SK-N-SH (cell line): Measurements from ENCODE around the gene CCND2.

ENCODE experiments used
- EP300 ChIP-seq, 2 experiments: IDR thresholded peaks; 2 replicates each; pipeline versions ENCODE4 v1.4.0 to v1.6.1; 2012; ENCODE audit warnings: borderline replicate concordance in 1 of 2, low read depth in 1 of 2, low read length in 1 of 2
- EZH2phosphoT487 ChIP-seq: fragments of 200-600 bp; sonication (generic); IDR thresholded peaks from 2 replicates; pipeline ENCODE4 v1.6.1; 2017; ENCODE audit warnings: low read depth, mixed run types, mild to moderate bottlenecking, antibody characterized with exemption, moderate library complexity, borderline replicate concordance
- FOXJ3 ChIP-seq: sonication (generic); formaldehyde crosslinking; IDR thresholded peaks from 2 replicates; pipeline ENCODE4 v1.5.1; 2020; ENCODE audit warnings: mild to moderate bottlenecking, missing genetic modification reagents
- MXI1 ChIP-seq: IDR thresholded peaks from 2 replicates; pipeline ENCODE4 v1.6.1; 2012; ENCODE audit warnings: mild to moderate bottlenecking, low read depth, low read length, improper control_type of control experiment
- NRF1 ChIP-seq: IDR thresholded peaks from 2 replicates; pipeline ENCODE4 v1.6.1; 2012; ENCODE audit warnings: low read depth, mild to moderate bottlenecking, low read length
- POLR2AphosphoS5 ChIP-seq: IDR thresholded peaks from 2 replicates; pipeline ENCODE4 v1.6.1; 2012; ENCODE audit warnings: low read depth, low read length
- RAD21 ChIP-seq: IDR thresholded peaks from 2 replicates; pipeline ENCODE4 v1.6.1; 2012; ENCODE audit warnings: mild to moderate bottlenecking, low read length
- RFX5 ChIP-seq: IDR thresholded peaks from 2 replicates; pipeline ENCODE4 v1.6.1; 2012; ENCODE audit warnings: mild to moderate bottlenecking, improper control_type of control experiment, low read length
- TAF1 ChIP-seq: IDR thresholded peaks from 2 replicates; pipeline ENCODE4 v1.6.1; 2012; ENCODE audit warnings: low read depth, mild to moderate bottlenecking, low read length, moderate library complexity, borderline replicate concordance
- TCF12 ChIP-seq: IDR thresholded peaks from 2 replicates; pipeline ENCODE4 v1.4.0; 2012
- YY1 ChIP-seq: IDR thresholded peaks from 2 replicates; pipeline ENCODE4 v1.4.0; 2012; ENCODE audit warnings: low read depth, mild to moderate bottlenecking
- TF ChIP-seq, protein P1 (sequence below): fragments of 200-600 bp; sonication (generic); IDR thresholded peaks from 2 replicates; pipeline ENCODE4 v1.6.1; 2017; ENCODE audit warnings: antibody characterized with exemption, mild to moderate bottlenecking, moderate library complexity
- TF ChIP-seq, protein P2 (sequence below): IDR thresholded peaks from 2 replicates; pipeline ENCODE4 v1.6.1; 2012; ENCODE audit warnings: mild to moderate bottlenecking, low read depth, low read length, moderate library complexity
- TF ChIP-seq, protein P3 (sequence below): fragments of 150-350 bp; IDR thresholded peaks from 2 replicates; pipeline ENCODE4 v1.6.1; 2017; ENCODE audit warnings: antibody characterized with exemption, low read length, low read depth, borderline replicate concordance

GRCh38 chr12:4271717-4272423 is 1.7 kb upstream of the CCND2 start:
- TF ChIP-seq, protein P1, sequence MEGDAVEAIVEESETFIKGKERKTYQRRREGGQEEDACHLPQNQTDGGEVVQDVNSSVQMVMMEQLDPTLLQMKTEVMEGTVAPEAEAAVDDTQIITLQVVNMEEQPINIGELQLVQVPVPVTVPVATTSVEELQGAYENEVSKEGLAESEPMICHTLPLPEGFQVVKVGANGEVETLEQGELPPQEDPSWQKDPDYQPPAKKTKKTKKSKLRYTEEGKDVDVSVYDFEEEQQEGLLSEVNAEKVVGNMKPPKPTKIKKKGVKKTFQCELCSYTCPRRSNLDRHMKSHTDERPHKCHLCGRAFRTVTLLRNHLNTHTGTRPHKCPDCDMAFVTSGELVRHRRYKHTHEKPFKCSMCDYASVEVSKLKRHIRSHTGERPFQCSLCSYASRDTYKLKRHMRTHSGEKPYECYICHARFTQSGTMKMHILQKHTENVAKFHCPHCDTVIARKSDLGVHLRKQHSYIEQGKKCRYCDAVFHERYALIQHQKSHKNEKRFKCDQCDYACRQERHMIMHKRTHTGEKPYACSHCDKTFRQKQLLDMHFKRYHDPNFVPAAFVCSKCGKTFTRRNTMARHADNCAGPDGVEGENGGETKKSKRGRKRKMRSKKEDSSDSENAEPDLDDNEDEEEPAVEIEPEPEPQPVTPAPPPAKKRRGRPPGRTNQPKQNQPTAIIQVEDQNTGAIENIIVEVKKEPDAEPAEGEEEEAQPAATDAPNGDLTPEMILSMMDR, result no peak
- TF ChIP-seq, protein P2, sequence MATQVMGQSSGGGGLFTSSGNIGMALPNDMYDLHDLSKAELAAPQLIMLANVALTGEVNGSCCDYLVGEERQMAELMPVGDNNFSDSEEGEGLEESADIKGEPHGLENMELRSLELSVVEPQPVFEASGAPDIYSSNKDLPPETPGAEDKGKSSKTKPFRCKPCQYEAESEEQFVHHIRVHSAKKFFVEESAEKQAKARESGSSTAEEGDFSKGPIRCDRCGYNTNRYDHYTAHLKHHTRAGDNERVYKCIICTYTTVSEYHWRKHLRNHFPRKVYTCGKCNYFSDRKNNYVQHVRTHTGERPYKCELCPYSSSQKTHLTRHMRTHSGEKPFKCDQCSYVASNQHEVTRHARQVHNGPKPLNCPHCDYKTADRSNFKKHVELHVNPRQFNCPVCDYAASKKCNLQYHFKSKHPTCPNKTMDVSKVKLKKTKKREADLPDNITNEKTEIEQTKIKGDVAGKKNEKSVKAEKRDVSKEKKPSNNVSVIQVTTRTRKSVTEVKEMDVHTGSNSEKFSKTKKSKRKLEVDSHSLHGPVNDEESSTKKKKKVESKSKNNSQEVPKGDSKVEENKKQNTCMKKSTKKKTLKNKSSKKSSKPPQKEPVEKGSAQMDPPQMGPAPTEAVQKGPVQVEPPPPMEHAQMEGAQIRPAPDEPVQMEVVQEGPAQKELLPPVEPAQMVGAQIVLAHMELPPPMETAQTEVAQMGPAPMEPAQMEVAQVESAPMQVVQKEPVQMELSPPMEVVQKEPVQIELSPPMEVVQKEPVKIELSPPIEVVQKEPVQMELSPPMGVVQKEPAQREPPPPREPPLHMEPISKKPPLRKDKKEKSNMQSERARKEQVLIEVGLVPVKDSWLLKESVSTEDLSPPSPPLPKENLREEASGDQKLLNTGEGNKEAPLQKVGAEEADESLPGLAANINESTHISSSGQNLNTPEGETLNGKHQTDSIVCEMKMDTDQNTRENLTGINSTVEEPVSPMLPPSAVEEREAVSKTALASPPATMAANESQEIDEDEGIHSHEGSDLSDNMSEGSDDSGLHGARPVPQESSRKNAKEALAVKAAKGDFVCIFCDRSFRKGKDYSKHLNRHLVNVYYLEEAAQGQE, result no peak
- TF ChIP-seq EP300 (IDR thresholded peaks at IDR 0.05; ENCODE audit: borderline replicate concordance in 1 of 2, low read depth in 1 of 2, low read length in 1 of 2), result no peak
- TF ChIP-seq RFX5, result peak; percentile 96
- TF ChIP-seq TCF12, result no peak
- TF ChIP-seq FOXJ3 (CRISPR knock-in tag), result no peak
- TF ChIP-seq YY1, result no peak
- TF ChIP-seq EZH2phosphoT487, result no peak; the same call in 1 of the 2 replicates
- TF ChIP-seq POLR2AphosphoS5, result no peak
- no peak for TF ChIP-seq MXI1
- TF ChIP-seq TAF1, result no peak
- TF ChIP-seq, protein P3, sequence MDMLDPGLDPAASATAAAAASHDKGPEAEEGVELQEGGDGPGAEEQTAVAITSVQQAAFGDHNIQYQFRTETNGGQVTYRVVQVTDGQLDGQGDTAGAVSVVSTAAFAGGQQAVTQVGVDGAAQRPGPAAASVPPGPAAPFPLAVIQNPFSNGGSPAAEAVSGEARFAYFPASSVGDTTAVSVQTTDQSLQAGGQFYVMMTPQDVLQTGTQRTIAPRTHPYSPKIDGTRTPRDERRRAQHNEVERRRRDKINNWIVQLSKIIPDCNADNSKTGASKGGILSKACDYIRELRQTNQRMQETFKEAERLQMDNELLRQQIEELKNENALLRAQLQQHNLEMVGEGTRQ, result no peak
- TF ChIP-seq NRF1, result no peak
- TF ChIP-seq RAD21, result no peak
